ENCODE results near the gene SIK1.

The SIK1 gene

DNA sequence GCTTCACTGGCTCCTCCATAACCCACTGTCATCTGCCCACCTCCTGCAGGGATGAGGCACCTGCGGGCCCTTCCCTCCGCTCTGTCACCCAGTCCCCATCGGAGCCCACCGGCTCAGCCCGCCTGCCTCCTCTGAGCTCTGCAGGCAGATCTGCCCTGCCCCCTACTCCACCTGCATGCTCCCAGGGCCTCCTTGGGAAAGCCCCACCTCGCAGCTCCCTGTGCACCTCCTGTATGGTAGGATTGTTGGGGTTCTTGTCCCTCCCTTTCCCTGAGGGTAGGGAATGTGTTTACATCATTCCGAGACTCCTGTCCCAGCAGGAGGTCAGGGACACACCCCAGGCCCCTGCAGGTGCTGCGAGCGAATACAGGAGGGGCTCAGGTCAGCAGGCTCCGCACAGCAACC lies 50.5 kb downstream of the SIK1 start:
- H2AFZ ChIP-seq (ENCODE audit: low read depth): no peak overlapping the region
- H3K4me2 ChIP-seq: no peak overlapping the region
- no peak overlapping the region for H3K4me3 ChIP-seq (IDR thresholded peaks at IDR 0.05; ENCODE audit: insufficient read depth, low read depth, low read length)
- H3K27me3 ChIP-seq (ENCODE audit: insufficient read depth, low read depth): no peaks in the 10 kb centered on the region
- H3K4me1 ChIP-seq (ENCODE audit: low read depth, poor library complexity, severe bottlenecking): no peaks in the 10 kb centered on the region
- no peak overlapping the region for H3K27ac ChIP-seq
- no peaks in the 10 kb centered on the region for H3K79me2 ChIP-seq (ENCODE audit: insufficient read depth, low read depth)
- H4K20me1 ChIP-seq (ENCODE audit: insufficient read depth): no peaks in the 10 kb centered on the region
- no peaks in the 10 kb centered on the region for H3K36me3 ChIP-seq (ENCODE audit: insufficient read depth)
- no peak overlapping the region for H3K9ac ChIP-seq
- TF ChIP-seq CTCF (conservative IDR thresholded peaks at IDR 0.05; ENCODE audit: low read depth, low read length): no peak

GRCh38 chr21:43375837-43376477 lies 51.0 kb downstream of the SIK1 start:
- H3K4me2 ChIP-seq: no peak overlapping the region
- no peaks in the 10 kb centered on the region for H4K20me1 ChIP-seq (ENCODE audit: insufficient read depth)
- H3K4me3 ChIP-seq (IDR thresholded peaks at IDR 0.05; ENCODE audit: insufficient read depth, low read depth, low read length): no peak overlapping the region
- no peaks in the 10 kb centered on the region for H3K4me1 ChIP-seq (ENCODE audit: low read depth, poor library complexity, severe bottlenecking)
- H2AFZ ChIP-seq (ENCODE audit: low read depth): no peak overlapping the region
- no peak overlapping the region for H3K9ac ChIP-seq
- no peaks in the 10 kb centered on the region for H3K36me3 ChIP-seq (ENCODE audit: insufficient read depth)
- no peaks in the 10 kb centered on the region for H3K79me2 ChIP-seq (ENCODE audit: insufficient read depth, low read depth)
- TF ChIP-seq CTCF (conservative IDR thresholded peaks at IDR 0.05; ENCODE audit: low read depth, low read length): no peak
- H3K27me3 ChIP-seq (ENCODE audit: insufficient read depth, low read depth): no peaks in the 10 kb centered on the region
- no peak overlapping the region for H3K27ac ChIP-seq

DNA sequence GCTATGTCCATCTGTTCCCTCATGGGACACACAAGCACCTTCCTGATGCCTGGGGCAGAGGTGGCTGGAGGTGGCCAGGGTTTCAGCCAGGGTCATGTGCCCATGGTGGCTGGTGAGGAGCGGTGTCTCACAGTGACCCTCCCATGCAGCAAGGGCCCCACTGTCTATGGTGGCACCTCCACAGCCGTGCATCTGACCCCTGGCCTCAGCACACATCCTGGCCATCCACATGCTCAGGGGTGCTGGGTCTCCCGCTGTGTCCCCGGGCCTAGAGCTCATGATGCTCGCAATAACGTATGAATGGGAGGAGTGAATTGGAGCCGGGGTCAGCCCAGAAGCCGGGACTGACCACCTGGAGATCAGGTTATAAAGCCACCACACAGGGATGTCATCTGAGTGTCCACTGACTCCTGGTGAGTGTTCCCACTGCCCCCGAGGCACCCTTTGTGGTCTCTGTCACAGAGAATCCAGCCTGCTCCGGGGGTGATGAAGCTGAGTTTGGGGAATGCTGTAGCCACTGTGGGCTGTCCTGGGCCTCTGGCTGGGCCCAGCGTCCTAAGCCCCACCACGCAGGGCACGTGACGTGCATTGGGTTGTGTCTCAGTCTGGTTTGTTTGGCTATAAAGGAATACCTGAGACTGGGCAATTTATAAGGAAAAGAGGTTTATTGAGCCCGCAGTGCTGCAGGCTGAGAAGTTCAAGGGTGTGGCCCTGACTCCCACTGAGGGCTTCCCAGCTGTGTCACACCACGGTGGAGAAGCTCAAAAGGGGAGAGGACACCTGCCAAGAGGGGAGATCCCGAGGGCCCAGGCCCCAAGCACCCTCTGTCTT lies 51.7 kb downstream of the SIK1 start:
- Histone ChIP-seq H3K36me3 (ENCODE audit: insufficient read depth) (no peaks in the 10 kb centered on the region), H4K20me1 (ENCODE audit: insufficient read depth) (no peaks in the 10 kb centered on the region), H3K4me2 (no peak overlapping the region), H2AFZ (ENCODE audit: low read depth) (no peak overlapping the region), H3K27me3 (ENCODE audit: insufficient read depth, low read depth) (no peaks in the 10 kb centered on the region), H3K9ac (no peak overlapping the region), H3K4me3 (IDR thresholded peaks at IDR 0.05; ENCODE audit: insufficient read depth, low read depth, low read length) (no peak overlapping the region), H3K79me2 (ENCODE audit: insufficient read depth, low read depth) (no peaks in the 10 kb centered on the region), H3K4me1 (ENCODE audit: low read depth, poor library complexity, severe bottlenecking) (no peaks in the 10 kb centered on the region), H3K27ac (no peak overlapping the region)
- no peak for TF ChIP-seq CTCF (conservative IDR thresholded peaks at IDR 0.05; ENCODE audit: low read depth, low read length)

- H2AFZ ChIP-seq (ENCODE audit: low read depth): no peak overlapping the region
- H4K20me1 ChIP-seq (ENCODE audit: insufficient read depth): no peaks in the 10 kb centered on the region
- no peak overlapping the region for H3K4me3 ChIP-seq (IDR thresholded peaks at IDR 0.05; ENCODE audit: insufficient read depth, low read depth, low read length)
- no peaks in the 10 kb centered on the region for H3K36me3 ChIP-seq (ENCODE audit: insufficient read depth)
- H3K4me2 ChIP-seq: no peak overlapping the region
- no peaks in the 10 kb centered on the region for H3K27me3 ChIP-seq (ENCODE audit: insufficient read depth, low read depth)
- no peak overlapping the region for H3K27ac ChIP-seq
- no peaks in the 10 kb centered on the region for H3K4me1 ChIP-seq (ENCODE audit: low read depth, poor library complexity, severe bottlenecking)
- no peak overlapping the region for H3K9ac ChIP-seq
- TF ChIP-seq CTCF (conservative IDR thresholded peaks at IDR 0.05; ENCODE audit: low read depth, low read length): no peak
- no peaks in the 10 kb centered on the region for H3K79me2 ChIP-seq (ENCODE audit: insufficient read depth, low read depth)
Observed at GRCh38 chr21:43374228-43374885, 52.6 kb downstream of the SIK1 start.
